ENCODE data around the gene RNASET2.
A peak's percentile ranks its signal among the peaks of the same experiment; 100 is the strongest.

The RNASET2 gene, protein sequence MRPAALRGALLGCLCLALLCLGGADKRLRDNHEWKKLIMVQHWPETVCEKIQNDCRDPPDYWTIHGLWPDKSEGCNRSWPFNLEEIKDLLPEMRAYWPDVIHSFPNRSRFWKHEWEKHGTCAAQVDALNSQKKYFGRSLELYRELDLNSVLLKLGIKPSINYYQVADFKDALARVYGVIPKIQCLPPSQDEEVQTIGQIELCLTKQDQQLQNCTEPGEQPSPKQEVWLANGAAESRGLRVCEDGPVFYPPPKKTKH

DNA sequence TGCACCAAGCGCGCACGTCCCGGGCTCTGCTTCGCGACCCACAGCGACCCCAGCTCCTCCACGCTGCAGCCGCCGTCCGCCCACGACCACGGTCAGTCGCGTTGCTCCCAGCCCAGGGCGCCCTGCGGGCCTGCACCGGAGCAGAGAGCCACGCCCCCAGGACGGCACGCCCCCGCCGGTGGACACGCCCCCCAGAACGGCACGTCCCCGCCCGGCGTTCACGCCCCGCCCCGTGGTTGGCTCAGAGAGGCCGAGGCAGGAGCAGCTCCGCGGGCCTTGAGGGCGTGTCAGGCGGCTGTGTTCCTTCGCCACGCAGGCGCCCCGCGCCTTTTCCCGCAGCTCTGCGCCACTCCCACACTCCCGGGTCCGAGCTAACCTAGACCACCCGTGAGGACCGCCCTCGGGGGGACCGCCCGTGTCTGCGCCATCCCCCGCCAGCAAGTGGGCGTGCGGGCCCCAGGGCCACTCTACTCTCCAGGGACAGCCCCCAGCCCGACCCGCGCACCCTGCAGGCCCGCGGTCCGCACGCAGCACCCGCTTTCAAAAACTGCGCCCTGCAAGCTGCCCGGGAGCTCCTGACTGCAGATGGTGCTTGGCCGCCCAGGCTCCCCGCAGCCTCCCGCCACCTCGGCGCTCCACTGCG, at the start of gene RNASET2:
RNASET2 (minus strand) TSS at position 107 of the 643 bp plus-strand sequence. CDS start 368 bp downstream, outside the sequence.
- Histone ChIP-seq H3K4me3 (peak within 1 kb of the TSS; percentile 98), H4K20me1 (peaks cover 33% of the 10 kb centered on the region), H3K27ac (peak within 1 kb of the TSS; percentile 93), H3K36me3 (peaks cover 14% of the 10 kb centered on the region), H3K9ac (peak within 1 kb of the TSS; percentile 92), H3K4me1 (peaks cover 85% of the 10 kb centered on the region), H3K27me3 (no peaks in the 10 kb centered on the region), H3K9me3 (no peaks in the 10 kb centered on the region), H3K4me2 (peak within 1 kb of the TSS; percentile 91)
- no peak for TF ChIP-seq Cebpa-rat (IDR thresholded peaks at IDR 0.05)

DNA sequence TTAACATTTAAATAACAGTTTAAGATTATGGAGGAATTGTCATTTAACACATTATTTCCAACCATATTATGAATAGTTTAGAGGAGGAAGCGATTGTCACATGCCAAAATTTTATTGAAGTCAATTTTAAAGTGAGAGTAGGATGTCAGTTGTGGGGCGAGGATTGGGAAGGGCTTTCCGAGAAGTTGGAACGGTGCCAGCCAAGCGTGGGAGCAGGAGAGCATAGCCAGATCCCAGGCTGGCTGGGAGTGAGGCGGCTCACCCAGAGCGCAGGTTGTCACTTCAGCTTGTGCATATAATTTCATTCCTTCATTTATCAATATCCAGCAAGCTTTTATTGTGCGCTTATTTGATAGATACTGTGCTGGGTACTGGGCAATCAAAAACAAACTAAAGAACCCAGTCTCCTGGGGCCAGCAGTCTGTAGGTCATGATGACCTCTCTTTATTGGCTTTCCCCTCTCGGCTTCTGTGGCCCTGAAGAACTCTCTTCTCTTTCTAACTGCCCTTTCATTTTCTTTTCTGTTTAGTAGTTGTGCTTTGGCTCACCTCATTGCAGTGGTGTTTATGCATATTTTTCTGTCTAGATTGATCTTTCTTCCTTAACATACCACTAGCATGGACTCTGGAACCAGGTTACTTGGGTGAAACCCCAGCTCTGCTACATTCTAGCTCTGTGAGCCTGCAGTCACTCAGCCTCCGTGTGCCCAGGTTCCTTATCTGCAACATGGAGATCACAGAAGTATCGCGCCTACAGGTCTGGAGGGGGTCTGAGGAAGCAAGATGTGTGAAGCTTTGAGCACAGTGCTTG, 49.2 kb upstream of the RNASET2 start:
- H4K20me1 ChIP-seq: peaks cover 19% of the 10 kb centered on the region
- no peak overlapping the region for H3K4me2 ChIP-seq
- peaks cover 16% of the 10 kb centered on the region for H3K4me1 ChIP-seq
- no peaks in the 10 kb centered on the region for H3K27me3 ChIP-seq
- H3K36me3 ChIP-seq: peaks cover 86% of the 10 kb centered on the region
- H3K9ac ChIP-seq: no peak overlapping the region
- H3K4me3 ChIP-seq: no peak overlapping the region
- TF ChIP-seq Cebpa-rat (IDR thresholded peaks at IDR 0.05): no peak
- H3K27ac ChIP-seq: no peak overlapping the region
- no peaks in the 10 kb centered on the region for H3K9me3 ChIP-seq

- no peak overlapping the region for H3K27ac ChIP-seq
- peak overlapping the region; percentile 81 for H3K4me2 ChIP-seq
- peaks cover 37% of the 10 kb centered on the region for H4K20me1 ChIP-seq
- no peaks in the 10 kb centered on the region for H3K9me3 ChIP-seq
- TF ChIP-seq Cebpa-rat (IDR thresholded peaks at IDR 0.05): no peak
- no peaks in the 10 kb centered on the region for H3K27me3 ChIP-seq
- peaks cover 29% of the 10 kb centered on the region for H3K4me1 ChIP-seq
- no peak overlapping the region for H3K4me3 ChIP-seq
- H3K9ac ChIP-seq: peak overlapping the region; percentile 30; the same call in 1 of the 2 replicates
- peaks cover 52% of the 10 kb centered on the region for H3K36me3 ChIP-seq
These were observed 44.4 kb upstream of the RNASET2 start for GRCh38 chr6:167000759-167001158.

DNA sequence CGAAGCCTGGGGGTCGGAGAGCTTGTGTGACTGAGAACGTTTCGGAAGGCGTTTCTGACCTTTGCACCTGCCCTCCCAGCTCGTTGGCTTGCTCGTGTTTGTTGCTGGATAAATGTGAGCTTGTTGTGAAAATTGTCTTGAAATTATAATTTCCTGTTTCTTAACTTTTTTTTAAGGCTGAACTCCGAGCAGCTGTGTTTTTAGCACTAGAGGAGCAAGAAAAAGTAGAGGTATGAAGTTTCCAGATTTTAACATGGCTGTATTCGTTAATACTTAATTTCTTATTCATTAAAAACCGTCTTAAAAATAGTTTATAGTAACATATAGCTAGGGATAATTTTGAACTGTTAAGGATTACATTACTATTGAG, 43.5 kb upstream of the RNASET2 start:
- H3K4me3 ChIP-seq: peak overlapping the region; percentile 99
- H3K9ac ChIP-seq: peak overlapping the region; percentile 90
- H3K36me3 ChIP-seq: peaks cover 52% of the 10 kb centered on the region
- peaks cover 37% of the 10 kb centered on the region for H4K20me1 ChIP-seq
- no peaks in the 10 kb centered on the region for H3K9me3 ChIP-seq
- peak overlapping the region; percentile 81 for H3K4me2 ChIP-seq
- no peaks in the 10 kb centered on the region for H3K27me3 ChIP-seq
- TF ChIP-seq Cebpa-rat (IDR thresholded peaks at IDR 0.05): no peak
- peaks cover 29% of the 10 kb centered on the region for H3K4me1 ChIP-seq
- H3K27ac ChIP-seq: peak overlapping the region; percentile 82

- Histone ChIP-seq H3K36me3 (peaks cover 52% of the 10 kb centered on the region), H3K27ac (peak within 1 kb of the TSS; percentile 82), H3K9ac (peak within 1 kb of the TSS; percentile 91), H4K20me1 (peaks cover 37% of the 10 kb centered on the region), H3K4me3 (peak within 1 kb of the TSS; percentile 99), H3K9me3 (no peaks in the 10 kb centered on the region), H3K4me1 (peaks cover 29% of the 10 kb centered on the region), H3K4me2 (peak within 1 kb of the TSS; percentile 97), H3K27me3 (no peaks in the 10 kb centered on the region)
- TF ChIP-seq Cebpa-rat (IDR thresholded peaks at IDR 0.05): no peak
These were observed 43.0 kb upstream of the RNASET2 start, which contains the start of gene CEP43 for GRCh38 chr6:166999145-166999883. Gene CEP43, plus strand, starts transcription at chr6:166999397. Its CDS starts 16 bp downstream, at chr6:166999413.

DNA sequence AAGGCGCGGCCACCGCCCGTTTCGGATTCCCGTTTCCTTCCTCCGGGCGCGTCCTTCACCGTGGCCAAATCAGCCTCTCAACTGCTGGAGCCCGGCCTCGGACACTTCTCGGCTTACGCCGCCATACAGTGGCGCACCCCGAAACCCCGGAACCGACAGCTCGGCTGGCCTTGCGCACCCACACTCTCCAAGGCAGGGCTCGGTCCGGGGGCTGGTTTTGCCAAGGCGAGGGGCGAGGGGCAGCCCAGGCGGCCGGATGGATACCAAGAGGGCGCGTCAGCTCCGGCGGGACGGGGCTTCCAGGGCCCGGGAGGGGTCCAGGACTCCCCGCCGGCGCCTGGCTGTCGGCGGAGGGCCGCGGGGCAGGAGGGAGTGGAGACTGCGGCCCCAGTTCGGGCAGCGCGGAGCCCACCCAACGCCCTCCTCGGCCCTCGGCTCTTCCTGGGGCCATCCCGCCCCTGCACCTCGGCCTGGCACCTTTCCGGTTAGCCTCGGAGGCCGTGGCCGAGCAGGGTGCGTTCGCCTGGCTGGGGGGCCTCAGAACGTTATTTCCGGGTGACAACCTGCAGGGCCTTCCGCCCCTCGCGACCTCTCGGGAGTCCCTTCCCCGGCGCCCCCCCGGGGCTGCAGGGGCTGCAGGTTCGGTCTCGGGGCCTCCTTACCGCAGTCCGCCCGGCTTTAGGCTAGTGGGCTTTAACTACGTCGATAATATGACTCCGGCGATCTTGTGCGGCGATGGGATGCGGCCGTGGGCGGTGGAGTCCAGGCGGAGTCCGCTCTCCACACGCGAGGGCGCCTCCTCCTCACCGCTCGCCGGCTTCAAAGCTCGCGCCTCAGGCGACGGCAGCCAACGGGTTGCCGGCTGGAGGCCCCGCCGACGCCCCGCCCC, 42.1 kb upstream of the RNASET2 start:
- no peaks in the 10 kb centered on the region for H3K9me3 ChIP-seq
- peaks cover 55% of the 10 kb centered on the region for H3K36me3 ChIP-seq
- H3K9ac ChIP-seq: peak overlapping the region; percentile 91
- no peak for TF ChIP-seq Cebpa-rat (IDR thresholded peaks at IDR 0.05)
- peaks cover 37% of the 10 kb centered on the region for H4K20me1 ChIP-seq
- H3K27ac ChIP-seq: peak overlapping the region; percentile 81; the same call in 1 of the 2 replicates
- no peaks in the 10 kb centered on the region for H3K27me3 ChIP-seq
- peak overlapping the region; percentile 99 for H3K4me3 ChIP-seq
- peaks cover 29% of the 10 kb centered on the region for H3K4me1 ChIP-seq
- H3K4me2 ChIP-seq: peak overlapping the region; percentile 97

DNA sequence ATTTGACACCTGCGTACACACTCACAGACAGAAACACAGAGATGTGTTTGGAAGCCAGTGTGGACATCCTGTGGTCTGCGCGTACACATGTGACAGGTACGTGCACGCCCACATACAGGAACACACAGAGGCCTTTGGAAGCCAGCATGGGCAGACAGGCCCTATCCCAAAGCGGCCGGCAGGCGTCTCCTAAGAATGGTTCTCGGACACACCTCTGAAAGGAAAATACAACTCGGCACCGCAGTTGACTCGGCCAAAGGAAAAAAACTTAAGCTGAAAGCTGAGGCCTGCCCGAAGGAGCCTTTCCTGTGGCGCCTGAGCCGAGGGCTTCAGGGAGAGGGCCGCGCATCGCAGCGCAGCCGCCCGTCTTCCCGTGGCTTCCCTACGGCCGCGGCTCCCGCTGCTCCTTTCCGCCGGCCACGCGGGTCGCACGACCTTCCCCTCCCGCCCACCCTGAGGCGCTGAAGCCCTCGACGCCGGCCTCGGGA, 41.5 kb upstream of the RNASET2 start:
- Histone ChIP-seq H4K20me1 (peaks cover 37% of the 10 kb centered on the region), H3K4me3 (peak overlapping the region; percentile 99), H3K4me2 (peak overlapping the region; percentile 97), H3K4me1 (peaks cover 29% of the 10 kb centered on the region), H3K9ac (peak overlapping the region; percentile 91), H3K27me3 (no peaks in the 10 kb centered on the region), H3K36me3 (peaks cover 61% of the 10 kb centered on the region), H3K27ac (peak overlapping the region; percentile 81; the same call in 1 of the 2 replicates), H3K9me3 (no peaks in the 10 kb centered on the region)
- no peak for TF ChIP-seq Cebpa-rat (IDR thresholded peaks at IDR 0.05)

DNA sequence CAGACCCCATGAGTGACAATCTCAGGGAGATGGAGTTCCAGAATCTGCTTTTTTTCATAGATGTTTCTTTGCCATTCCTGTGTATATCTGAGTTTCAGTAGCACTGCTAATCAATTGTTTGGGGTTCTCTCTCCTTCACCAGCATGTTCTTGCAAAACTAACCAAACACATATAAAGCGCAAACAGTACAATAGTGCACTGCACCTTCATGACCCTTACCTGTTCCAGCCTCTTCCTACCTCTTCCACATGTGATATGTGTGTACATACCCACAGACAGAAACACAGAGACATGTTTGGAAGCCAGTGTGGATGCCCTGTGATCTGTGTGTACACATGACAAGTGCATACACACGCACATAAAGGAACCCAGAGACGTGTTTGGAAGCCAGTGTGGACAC, 41.0 kb upstream of the RNASET2 start:
- Histone ChIP-seq H3K9me3 (no peaks in the 10 kb centered on the region), H3K4me1 (peaks cover 29% of the 10 kb centered on the region), H3K9ac (peak overlapping the region; percentile 91), H3K36me3 (peaks cover 63% of the 10 kb centered on the region), H3K27me3 (no peaks in the 10 kb centered on the region), H4K20me1 (peaks cover 36% of the 10 kb centered on the region), H3K4me3 (peak overlapping the region; percentile 99), H3K4me2 (peak overlapping the region; percentile 97), H3K27ac (no peak overlapping the region)
- TF ChIP-seq Cebpa-rat (IDR thresholded peaks at IDR 0.05): no peak
